ENCODE data around the gene WDTC1. TPM values are rescaled to one million over a fixed set of nuclear protein-coding genes. Genes with fewer than 3 reads are reported as not detected.

Gene WDTC1
- total and polyA plus RNA-seq, 2 of the 13 experiments (the other 11 are each of a cell fraction or from before 2014, with no cell fraction given): 5.5 TPM

DNA sequence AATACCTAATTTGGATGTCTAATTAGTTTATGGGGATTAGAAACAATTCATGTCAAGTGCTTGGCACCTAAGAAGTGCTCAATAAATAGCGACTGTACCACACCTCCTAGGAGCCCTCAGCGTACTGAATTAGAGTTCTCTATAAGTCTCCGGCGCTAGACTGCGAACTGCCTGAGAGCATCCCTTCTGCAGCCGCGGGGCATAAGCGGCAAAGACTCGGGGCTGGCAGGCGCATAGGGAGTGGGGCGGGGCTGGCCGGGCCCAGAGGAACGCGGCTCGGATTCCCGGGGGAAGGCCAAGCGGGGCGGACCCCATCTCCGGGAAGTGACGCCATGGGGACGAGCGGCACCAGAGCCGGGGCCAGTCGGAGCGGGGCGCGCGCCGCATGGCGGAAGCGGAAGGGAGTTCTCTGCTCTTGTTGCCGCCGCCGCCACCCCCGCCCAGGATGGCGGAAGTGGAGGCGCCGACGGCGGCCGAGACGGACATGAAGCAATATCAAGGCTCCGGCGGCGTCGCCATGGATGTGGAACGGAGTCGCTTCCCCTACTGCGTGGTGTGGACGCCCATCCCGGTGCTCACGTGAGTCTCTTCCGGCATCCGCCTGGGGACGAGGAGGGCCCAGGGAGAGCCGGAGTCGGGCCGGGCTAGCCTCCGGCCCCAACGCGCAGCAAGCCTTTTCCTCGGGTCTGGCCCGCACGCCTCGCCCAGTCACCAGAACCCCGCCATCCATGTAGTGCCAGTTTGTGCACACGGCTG lies 87.6 kb downstream of the WDTC1 start, which contains the start of gene TMEM222 (continued):
- TF ChIP-seq ZNF33A (CRISPR knock-in tag; IDR thresholded peaks at IDR 0.05; ENCODE audit: borderline replicate concordance) (no peak), ZNF451 (CRISPR knock-in tag; IDR thresholded peaks at IDR 0.05) (peak; percentile 79; the same call in 1 of the 2 replicates), FLYWCH1 (CRISPR knock-in tag; IDR thresholded peaks at IDR 0.05) (0 out of 2 replicates have a peak, but pooled peaks have one; percentile 5), SRSF9 (IDR thresholded peaks at IDR 0.05; ENCODE audit: borderline replicate concordance, insufficient read depth, low read depth, low read length, poor library complexity, severe bottlenecking) (no peak), TBP (CRISPR knock-in tag; IDR thresholded peaks at IDR 0.05) (no peak), ZNF747 (CRISPR knock-in tag; IDR thresholded peaks at IDR 0.05; ENCODE audit: borderline replicate concordance) (peak; percentile 85; the same call in 1 of the 2 replicates), SNAPC2 (CRISPR knock-in tag; IDR thresholded peaks at IDR 0.05) (no peak; the same call in 1 of the 2 replicates), THAP11 (CRISPR knock-in tag; IDR thresholded peaks at IDR 0.05) (peak; percentile 97), SALL2 (CRISPR knock-in tag; IDR thresholded peaks at IDR 0.05) (peak; percentile 98), SNAI1 (CRISPR knock-in tag; IDR thresholded peaks at IDR 0.05; ENCODE audit: borderline replicate concordance) (no peak), ZNF558 (CRISPR knock-in tag; IDR thresholded peaks at IDR 0.05; ENCODE audit: borderline replicate concordance) (peak; percentile 48; the same call in 1 of the 2 replicates), KMT2A (CRISPR knock-in tag; IDR thresholded peaks at IDR 0.05) (peak; percentile 92; the same call in 1 of the 2 replicates), ZKSCAN1 (IDR thresholded peaks at IDR 0.05; ENCODE audit: low read length) (no peak), ZNF839 (CRISPR knock-in tag; IDR thresholded peaks at IDR 0.05; ENCODE audit: borderline replicate concordance) (peak; percentile 65; the same call in 1 of the 2 replicates), ZNF282 (IDR thresholded peaks at IDR 0.05; ENCODE audit: partially characterized antibody) (no peak), REXO4 (CRISPR knock-in tag; IDR thresholded peaks at IDR 0.05; ENCODE audit: borderline replicate concordance) (no peak), ZNF619 (CRISPR knock-in tag; IDR thresholded peaks at IDR 0.05) (peak; percentile 78; the same call in 1 of the 2 replicates), ZNF614 (CRISPR knock-in tag; IDR thresholded peaks at IDR 0.05; ENCODE audit: borderline replicate concordance) (peak; percentile 84), PITX1 (CRISPR knock-in tag; IDR thresholded peaks at IDR 0.05) (peak; percentile 69), POLR2AphosphoS5 (IDR thresholded peaks at IDR 0.05; ENCODE audit: low read depth, low read length) (peak; percentile 68), TCF12 (IDR thresholded peaks at IDR 0.05) (no peak), TCF12 (CRISPR knock-in tag; IDR thresholded peaks at IDR 0.05) (peak; percentile 65; the same call in 1 of the 2 replicates), JUN (CRISPR knock-in tag; IDR thresholded peaks at IDR 0.05) (no peak; the same call in 1 of the 2 replicates), MEIS1 (CRISPR knock-in tag; IDR thresholded peaks at IDR 0.05; ENCODE audit: borderline replicate concordance) (no peak; the same call in 1 of the 2 replicates)
- TF ChIP-seq, protein P1, sequence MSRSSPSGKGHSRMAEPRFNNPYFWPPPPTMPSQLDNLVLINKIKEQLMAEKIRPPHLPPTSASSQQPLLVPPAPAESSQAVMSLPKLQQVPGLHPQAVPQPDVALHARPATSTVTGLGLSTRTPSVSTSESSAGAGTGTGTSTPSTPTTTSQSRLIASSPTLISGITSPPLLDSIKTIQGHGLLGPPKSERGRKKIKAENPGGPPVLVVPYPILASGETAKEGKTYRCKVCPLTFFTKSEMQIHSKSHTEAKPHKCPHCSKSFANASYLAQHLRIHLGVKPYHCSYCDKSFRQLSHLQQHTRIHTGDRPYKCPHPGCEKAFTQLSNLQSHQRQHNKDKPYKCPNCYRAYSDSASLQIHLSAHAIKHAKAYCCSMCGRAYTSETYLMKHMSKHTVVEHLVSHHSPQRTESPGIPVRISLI (CRISPR knock-in tag; IDR thresholded peaks at IDR 0.05; ENCODE audit: borderline replicate concordance): no peak
- TF ChIP-seq, protein P2, sequence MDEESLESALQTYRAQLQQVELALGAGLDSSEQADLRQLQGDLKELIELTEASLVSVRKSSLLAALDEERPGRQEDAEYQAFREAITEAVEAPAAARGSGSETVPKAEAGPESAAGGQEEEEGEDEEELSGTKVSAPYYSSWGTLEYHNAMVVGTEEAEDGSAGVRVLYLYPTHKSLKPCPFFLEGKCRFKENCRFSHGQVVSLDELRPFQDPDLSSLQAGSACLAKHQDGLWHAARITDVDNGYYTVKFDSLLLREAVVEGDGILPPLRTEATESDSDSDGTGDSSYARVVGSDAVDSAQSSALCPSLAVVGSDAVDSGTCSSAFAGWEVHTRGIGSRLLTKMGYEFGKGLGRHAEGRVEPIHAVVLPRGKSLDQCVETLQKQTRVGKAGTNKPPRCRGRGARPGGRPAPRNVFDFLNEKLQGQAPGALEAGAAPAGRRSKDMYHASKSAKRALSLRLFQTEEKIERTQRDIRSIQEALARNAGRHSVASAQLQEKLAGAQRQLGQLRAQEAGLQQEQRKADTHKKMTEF (CRISPR knock-in tag; IDR thresholded peaks at IDR 0.05): peak; percentile 99
- TF ChIP-seq, protein P3, sequence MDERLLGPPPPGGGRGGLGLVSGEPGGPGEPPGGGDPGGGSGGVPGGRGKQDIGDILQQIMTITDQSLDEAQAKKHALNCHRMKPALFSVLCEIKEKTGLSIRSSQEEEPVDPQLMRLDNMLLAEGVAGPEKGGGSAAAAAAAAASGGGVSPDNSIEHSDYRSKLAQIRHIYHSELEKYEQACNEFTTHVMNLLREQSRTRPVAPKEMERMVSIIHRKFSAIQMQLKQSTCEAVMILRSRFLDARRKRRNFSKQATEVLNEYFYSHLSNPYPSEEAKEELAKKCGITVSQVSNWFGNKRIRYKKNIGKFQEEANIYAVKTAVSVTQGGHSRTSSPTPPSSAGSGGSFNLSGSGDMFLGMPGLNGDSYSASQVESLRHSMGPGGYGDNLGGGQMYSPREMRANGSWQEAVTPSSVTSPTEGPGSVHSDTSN (CRISPR knock-in tag; IDR thresholded peaks at IDR 0.05): no peak
